Sigmoid colon (tissue), 7 donors: ENCODE data around the gene CD53. TPM values are rescaled to one million over a fixed set of nuclear protein-coding genes. Genes with fewer than 3 reads are reported as not detected.

Experiments used
- DNase-seq: peaks from one replicate; pipeline ENCODE4 v3.0.0-alpha.2; 2019
- H3K27ac ChIP-seq, 4 donors: fragments of 200-600 bp; sonication (generic); one replicate each; pipeline ENCODE4 v1.5.1; 2016 to 2019; ENCODE audit warnings: mild to moderate bottlenecking in 1 of 4
- H3K27me3 ChIP-seq, 3 donors: fragments of 200-600 bp; sonication (generic); one replicate each; pipeline ENCODE4 v1.5.1; 2019; ENCODE audit warnings: mild to moderate bottlenecking in 1 of 3
- H3K36me3 ChIP-seq, 4 donors: fragments of 200-600 bp; sonication (generic); one replicate each; pipeline ENCODE4 v1.5.1; 2016 to 2019
- H3K4me1 ChIP-seq, 4 donors: fragments of 200-600 bp; sonication (generic); one replicate each; pipeline ENCODE4 v1.5.1; 2017 to 2019
- H3K4me3 ChIP-seq, 4 donors: fragments of 200-600 bp; sonication (generic); one replicate each; pipeline ENCODE4 v1.5.1; 2017 to 2019; ENCODE audit warnings: mild to moderate bottlenecking in 2 of 4, moderate library complexity in 1 of 4
- H3K9me3 ChIP-seq, 4 donors: fragments of 200-600 bp in 3 of 4; sonication (generic) in 3 of 4; one replicate each; pipeline versions ENCODE4 v1.5.1 to v1.6.1; 2013 to 2019
- EP300 ChIP-seq, 4 donors: sonication (generic); formaldehyde crosslinking; IDR thresholded peaks; one replicate each; pipeline ENCODE4 v1.6.1; 2017; ENCODE audit warnings: antibody characterized with exemption in 4 of 4
- POLR2A ChIP-seq, 2 donors: fragments of 450-650 bp; IDR thresholded peaks; one replicate each; pipeline ENCODE4 v1.6.1; 2016; ENCODE audit warnings: antibody characterized with exemption in 2 of 2, mild to moderate bottlenecking in 2 of 2, moderate library complexity in 2 of 2
- POLR2AphosphoS5 ChIP-seq, 4 donors: sonication (generic); formaldehyde crosslinking; IDR thresholded peaks; one replicate each; pipeline ENCODE4 v1.6.1; 2017; ENCODE audit warnings: antibody characterized with exemption in 4 of 4
- WGBS, 2 donors: extraction: QIAGEN DNeasy Blood & Tissue Kit; methylation state at CpG; one replicate each; pipeline ENCODE4 v1.1.7; 2013; 5-methylcytosine and 5-hydroxymethylcytosine counted together
- intact Hi-C: fragments of 100-400 bp; cut with DNase I; formaldehyde crosslinking; loops from one replicate; pipeline ENCODE4 v1.15.1; 2023
- polyA plus RNA-seq, 3 donors: library from polyadenylated mRNA; stranded (reverse); fragments of 200-250 nt; gene quantifications; one replicate each; pipeline ENCODE4 v1.2.3, GENCODE V29; 2013
- total RNA-seq, 4 donors: library from RNA; depleted of rRNA; stranded (reverse); fragments of >200 nt; gene quantifications; one replicate each; pipeline ENCODE4 v1.1.0, GENCODE V29; 2016
- TF ChIP-seq, protein P1 (sequence below), 4 experiments: fragments of 450-650 bp in 3 of 4; fragments of 200-600 bp in 1 of 4; IDR thresholded peaks; one replicate each; pipeline ENCODE4 v1.5.1; 2016 to 2019; ENCODE audit warnings: antibody characterized with exemption in 4 of 4, mild to moderate bottlenecking in 3 of 4, moderate library complexity in 2 of 4
- donor health status: healthy with polysubstance abuse.
- donor health status: Bipolar disorder and iron deficiency.
- donor health status: healthy.

Gene CD53
- total and polyA plus RNA-seq, 7 donors, result 7.5 to 150 (median 28.2) TPM

DNA sequence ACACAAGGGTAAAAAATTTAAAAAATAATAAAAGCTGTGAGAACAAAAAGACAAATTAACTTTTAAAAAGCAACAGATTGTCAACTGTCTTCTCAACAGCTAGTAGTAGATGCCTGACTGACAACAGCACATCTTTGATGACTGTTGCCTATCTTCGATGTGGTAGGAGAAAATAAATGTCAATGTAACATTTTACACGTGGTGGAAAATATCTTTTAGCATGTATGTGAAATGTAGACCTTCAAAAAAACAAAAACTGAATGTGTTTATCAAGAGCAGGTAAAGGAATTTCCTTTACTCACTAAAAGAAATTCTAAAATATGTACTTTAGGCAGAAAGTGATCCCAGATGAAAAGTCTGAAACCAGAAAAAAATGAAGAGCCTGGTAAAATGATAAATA lies 42.9 kb downstream of the CD53 start:
- H3K27ac ChIP-seq, result no peak overlapping the region
- TF ChIP-seq EP300 (IDR thresholded peaks at IDR 0.05), result no peak
- no peak for TF ChIP-seq POLR2AphosphoS5 (IDR thresholded peaks at IDR 0.05)
- TF ChIP-seq, protein P1, sequence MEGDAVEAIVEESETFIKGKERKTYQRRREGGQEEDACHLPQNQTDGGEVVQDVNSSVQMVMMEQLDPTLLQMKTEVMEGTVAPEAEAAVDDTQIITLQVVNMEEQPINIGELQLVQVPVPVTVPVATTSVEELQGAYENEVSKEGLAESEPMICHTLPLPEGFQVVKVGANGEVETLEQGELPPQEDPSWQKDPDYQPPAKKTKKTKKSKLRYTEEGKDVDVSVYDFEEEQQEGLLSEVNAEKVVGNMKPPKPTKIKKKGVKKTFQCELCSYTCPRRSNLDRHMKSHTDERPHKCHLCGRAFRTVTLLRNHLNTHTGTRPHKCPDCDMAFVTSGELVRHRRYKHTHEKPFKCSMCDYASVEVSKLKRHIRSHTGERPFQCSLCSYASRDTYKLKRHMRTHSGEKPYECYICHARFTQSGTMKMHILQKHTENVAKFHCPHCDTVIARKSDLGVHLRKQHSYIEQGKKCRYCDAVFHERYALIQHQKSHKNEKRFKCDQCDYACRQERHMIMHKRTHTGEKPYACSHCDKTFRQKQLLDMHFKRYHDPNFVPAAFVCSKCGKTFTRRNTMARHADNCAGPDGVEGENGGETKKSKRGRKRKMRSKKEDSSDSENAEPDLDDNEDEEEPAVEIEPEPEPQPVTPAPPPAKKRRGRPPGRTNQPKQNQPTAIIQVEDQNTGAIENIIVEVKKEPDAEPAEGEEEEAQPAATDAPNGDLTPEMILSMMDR (IDR thresholded peaks at IDR 0.05), result no peak
- no peak for TF ChIP-seq POLR2A (IDR thresholded peaks at IDR 0.05)
- no peaks in the 10 kb centered on the region for H3K36me3 ChIP-seq
- no peaks in the 10 kb centered on the region for H3K27me3 ChIP-seq
- intact Hi-C loops, result no loop called here
- DNase-seq, result no peak
- peaks cover 2 to 4% (median 3%) of the 10 kb centered on the region in 4 donors for H3K9me3 ChIP-seq
- no peaks in the 10 kb centered on the region for H3K4me1 ChIP-seq
- no peak overlapping the region for H3K4me3 ChIP-seq
- WGBS, 2 donors, result 69 to 80% methylated on average over 2 of the region's 2 CpGs

GRCh38 chr1:110916274-110916668 lies 43.3 kb downstream of the CD53 start:
- Histone ChIP-seq H3K9me3 (peaks cover 2 to 4% (median 3%) of the 10 kb centered on the region in 4 donors), H3K36me3 (no peaks in the 10 kb centered on the region), H3K27me3 (no peaks in the 10 kb centered on the region), H3K27ac (no peak overlapping the region), H3K4me3 (no peak overlapping the region), H3K4me1 (no peaks in the 10 kb centered on the region)
- intact Hi-C loops, result no loop called here
- 78 to 87% methylated on average over 2 of the region's 2 CpGs for WGBS, 2 donors
- no peak for DNase-seq
- TF ChIP-seq, protein P1 (IDR thresholded peaks at IDR 0.05), result no peak
- TF ChIP-seq POLR2AphosphoS5 (IDR thresholded peaks at IDR 0.05), result no peak
- TF ChIP-seq POLR2A (IDR thresholded peaks at IDR 0.05), result no peak
- no peak for TF ChIP-seq EP300 (IDR thresholded peaks at IDR 0.05)

- H3K27ac ChIP-seq, result no peak overlapping the region
- peaks cover 0 to 4% (median 3%) of the 10 kb centered on the region in 4 donors for H3K9me3 ChIP-seq
- DNase-seq, result no peak
- no peaks in the 10 kb centered on the region for H3K27me3 ChIP-seq
- H3K4me3 ChIP-seq, result no peak overlapping the region
- TF ChIP-seq EP300 (IDR thresholded peaks at IDR 0.05), result no peak
- TF ChIP-seq POLR2A (IDR thresholded peaks at IDR 0.05), result no peak
- TF ChIP-seq, protein P1 (IDR thresholded peaks at IDR 0.05), result no peak
- TF ChIP-seq POLR2AphosphoS5 (IDR thresholded peaks at IDR 0.05), result no peak
- WGBS, 2 donors, result 22 to 24% methylated on average over 2 of the region's 2 CpGs
- H3K36me3 ChIP-seq, result no peaks in the 10 kb centered on the region
- no peaks in the 10 kb centered on the region for H3K4me1 ChIP-seq
- intact Hi-C loops, result no loop called here
Observed at GRCh38 chr1:110916669-110917306, 43.8 kb downstream of the CD53 start.

- no peaks in the 10 kb centered on the region for H3K4me1 ChIP-seq
- peaks cover 0 to 4% (median under 1%) of the 10 kb centered on the region in 4 donors for H3K9me3 ChIP-seq
- H3K27ac ChIP-seq, result no peak overlapping the region
- intact Hi-C loops, result no loop called here
- no peaks in the 10 kb centered on the region for H3K36me3 ChIP-seq
- no peaks in the 10 kb centered on the region for H3K27me3 ChIP-seq
- DNase-seq, result no peak
- no peak overlapping the region for H3K4me3 ChIP-seq
- 86 to 94% methylated on average over 1 of the region's 1 CpG for WGBS, 2 donors
- TF ChIP-seq, protein P1 (IDR thresholded peaks at IDR 0.05), result no peak
- no peak for TF ChIP-seq POLR2AphosphoS5 (IDR thresholded peaks at IDR 0.05)
- no peak for TF ChIP-seq POLR2A (IDR thresholded peaks at IDR 0.05)
- no peak for TF ChIP-seq EP300 (IDR thresholded peaks at IDR 0.05)
Observed at GRCh38 chr1:110918016-110918415, 45.1 kb downstream of the CD53 start.

DNA sequence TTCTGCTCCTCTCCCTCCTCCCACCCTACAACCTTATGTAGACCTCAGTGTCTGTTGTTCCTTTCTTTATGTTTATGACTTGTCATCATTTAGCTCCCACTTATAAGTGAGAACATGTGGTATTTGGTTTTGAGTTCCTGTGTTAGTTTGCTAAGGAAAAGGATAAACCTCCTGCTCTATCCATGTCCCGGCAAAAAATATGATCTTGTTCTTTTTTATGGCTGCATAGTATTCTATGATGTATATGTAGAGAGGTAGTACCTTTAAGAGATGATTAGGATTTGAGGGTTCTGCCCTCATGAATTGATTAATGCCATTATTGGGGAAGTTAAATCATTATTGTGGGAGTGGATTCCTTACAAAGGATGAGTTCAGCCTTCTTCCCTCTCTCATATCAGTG lies 49.0 kb downstream of the CD53 start:
- intact Hi-C loops, result no loop called here
- Histone ChIP-seq H3K36me3 (no peaks in the 10 kb centered on the region), H3K27me3 (no peaks in the 10 kb centered on the region), H3K9me3 (peaks cover 0 to 3% (median 0%) of the 10 kb centered on the region in 4 donors), H3K4me1 (no peaks in the 10 kb centered on the region), H3K4me3 (no peak overlapping the region), H3K27ac (no peak overlapping the region)
- no peak for DNase-seq
- WGBS, 2 donors, result 99 to 100% methylated on average over 1 of the region's 1 CpG
- TF ChIP-seq POLR2A (IDR thresholded peaks at IDR 0.05) (no peak), POLR2AphosphoS5 (IDR thresholded peaks at IDR 0.05) (no peak), EP300 (IDR thresholded peaks at IDR 0.05) (no peak)
- TF ChIP-seq, protein P1 (IDR thresholded peaks at IDR 0.05), result no peak
